Smooth muscle cell of the brain vasculature (primary cell): ENCODE data around the gene TNXB.
"Not testable (repeated sequence)": the region's sequence is repeated elsewhere in the genome, so short reads cannot be mapped to it uniquely, and the experiment has no call there.

ENCODE experiments used
- DNase-seq: peaks from one replicate; pipeline ENCODE4 v3.0.0-alpha.2; 2012; ENCODE audit warnings: low read depth, low spot score

Gene TNXB

GRCh38 chr6:32005991-32006529, 103.1 kb downstream of the TNXB start:
- DNase-seq, result not testable (repeated sequence)

DNA sequence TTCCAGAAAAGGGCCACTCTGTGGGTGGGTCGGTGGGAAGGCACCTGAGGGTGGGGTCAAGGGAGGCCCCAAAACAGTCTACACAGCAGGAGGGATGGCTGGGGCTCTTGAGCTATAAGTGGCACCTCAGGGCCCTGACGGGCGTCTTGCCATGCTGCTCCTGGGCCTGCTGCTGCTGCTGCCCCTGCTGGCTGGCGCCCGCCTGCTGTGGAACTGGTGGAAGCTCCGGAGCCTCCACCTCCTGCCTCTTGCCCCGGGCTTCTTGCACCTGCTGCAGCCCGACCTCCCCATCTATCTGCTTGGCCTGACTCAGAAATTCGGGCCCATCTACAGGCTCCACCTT, 103.6 kb downstream of the TNXB start:
- not testable (repeated sequence) for DNase-seq

GRCh38 chr6:32004864-32005537, 104.1 kb downstream of the TNXB start:
- DNase-seq, result not testable (repeated sequence)

DNA sequence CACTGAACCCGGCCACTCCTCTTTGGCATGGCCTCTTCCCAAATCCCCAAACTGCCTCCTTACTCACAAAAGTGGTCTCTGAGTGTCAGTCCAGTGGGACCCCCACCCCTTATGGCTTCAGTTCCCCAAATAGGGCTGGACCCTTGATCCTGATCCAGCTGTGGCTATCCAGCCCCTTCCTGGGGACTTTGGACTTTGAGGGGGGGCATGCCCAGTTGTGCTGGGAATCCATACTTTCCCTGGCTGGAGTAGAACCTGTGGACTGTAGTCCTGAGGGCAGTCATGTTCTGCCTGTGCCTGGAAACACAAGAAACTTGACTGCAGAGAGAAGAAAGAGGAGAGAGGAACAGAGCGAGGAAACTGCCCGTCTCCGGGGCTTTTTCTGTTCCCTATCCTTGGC, 104.7 kb downstream of the TNXB start:
- DNase-seq, result not testable (repeated sequence)

GRCh38 chr6:32003301-32003700, 105.8 kb downstream of the TNXB start:
- not testable (repeated sequence) for DNase-seq

DNA sequence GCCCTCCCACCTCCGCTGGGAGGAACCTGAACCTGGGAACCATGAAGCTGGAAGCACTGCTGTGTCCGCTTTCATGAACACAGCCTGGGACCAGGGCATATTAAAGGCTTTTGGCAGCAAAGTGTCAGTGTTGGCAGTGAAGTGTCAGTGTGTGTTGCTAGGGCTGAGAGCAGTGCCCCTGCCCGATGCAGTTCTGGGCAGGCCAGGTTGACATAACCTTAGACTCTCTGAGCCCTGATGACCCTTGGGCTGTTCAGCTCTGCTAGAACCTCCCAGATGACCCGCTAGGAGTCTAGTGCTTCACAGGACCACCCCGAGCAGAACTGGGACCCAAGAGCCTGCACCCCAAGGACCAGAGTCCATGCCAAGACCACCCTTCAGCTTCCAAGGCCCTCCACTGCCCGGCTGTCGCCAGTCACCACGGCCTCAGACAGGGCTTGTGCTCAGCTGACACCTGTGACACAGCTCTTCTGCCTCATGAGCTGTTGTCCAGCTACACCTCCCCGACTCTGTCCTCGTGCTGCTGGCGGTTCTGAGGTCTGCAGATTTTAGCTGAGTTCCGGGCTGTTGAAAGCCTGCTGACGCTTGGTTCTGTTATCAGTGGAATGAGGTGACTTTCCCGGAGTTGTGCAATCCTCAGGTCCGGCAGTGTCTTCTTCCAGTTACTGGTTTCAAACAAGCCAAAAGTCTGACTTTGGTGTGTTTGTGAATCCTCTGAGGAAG, 106.4 kb downstream of the TNXB start:
- not testable (repeated sequence) for DNase-seq

GRCh38 chr6:31996385-31996784, 112.8 kb downstream of the TNXB start:
- not testable (repeated sequence) for DNase-seq

DNA sequence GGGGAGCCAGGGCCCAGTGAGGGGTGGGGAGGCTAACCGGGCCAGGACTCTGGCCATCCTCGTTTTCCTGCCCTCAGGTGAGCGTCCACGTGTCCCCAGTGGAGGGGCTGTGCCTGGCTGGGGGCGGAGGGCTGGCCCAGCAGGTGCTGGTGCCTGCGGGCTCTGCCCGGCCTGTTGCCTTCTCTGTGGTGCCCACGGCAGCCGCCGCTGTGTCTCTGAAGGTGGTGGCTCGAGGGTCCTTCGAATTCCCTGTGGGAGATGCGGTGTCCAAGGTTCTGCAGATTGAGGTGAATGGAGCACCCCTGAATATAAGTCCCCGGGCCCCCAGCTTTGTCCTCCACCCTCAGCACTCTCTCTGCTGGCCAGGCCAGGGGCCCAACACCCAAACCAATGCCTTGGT, 114.7 kb downstream of the TNXB start:
- not testable (repeated sequence) for DNase-seq
